ENCODE measurements around the gene SCPEP1.

The SCPEP1 gene

DNA sequence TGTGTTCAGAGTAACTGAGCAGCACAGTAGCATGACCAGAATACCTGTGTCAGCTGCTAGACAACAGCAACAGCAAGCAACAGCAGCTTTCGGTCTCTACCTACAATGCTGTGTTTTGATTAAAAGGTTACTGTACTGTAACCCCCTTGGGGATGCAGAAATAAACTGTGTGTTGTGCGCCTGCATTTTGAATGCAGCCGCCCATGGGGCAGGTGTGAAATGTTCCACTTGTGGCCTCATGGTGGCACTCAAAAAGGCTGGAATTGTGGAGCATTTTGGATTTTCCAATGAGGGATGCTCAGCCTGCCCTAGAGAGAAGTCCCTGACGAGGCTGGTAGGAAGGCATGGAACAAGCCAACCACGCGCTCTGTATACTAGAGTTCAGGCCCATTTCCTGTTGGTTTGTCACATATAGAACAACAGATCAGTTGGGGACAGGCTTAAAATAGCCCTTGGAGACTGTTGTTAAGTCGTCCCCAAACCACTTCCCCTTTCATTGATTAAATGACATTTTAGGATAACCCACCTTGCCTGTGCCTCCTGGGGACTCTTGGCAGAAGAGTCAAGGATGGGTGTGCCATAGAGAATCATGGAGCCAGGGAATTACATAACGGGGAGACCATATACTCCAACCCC lies 27.1 kb downstream of the SCPEP1 start:
- no peak for DNase-seq

DNA sequence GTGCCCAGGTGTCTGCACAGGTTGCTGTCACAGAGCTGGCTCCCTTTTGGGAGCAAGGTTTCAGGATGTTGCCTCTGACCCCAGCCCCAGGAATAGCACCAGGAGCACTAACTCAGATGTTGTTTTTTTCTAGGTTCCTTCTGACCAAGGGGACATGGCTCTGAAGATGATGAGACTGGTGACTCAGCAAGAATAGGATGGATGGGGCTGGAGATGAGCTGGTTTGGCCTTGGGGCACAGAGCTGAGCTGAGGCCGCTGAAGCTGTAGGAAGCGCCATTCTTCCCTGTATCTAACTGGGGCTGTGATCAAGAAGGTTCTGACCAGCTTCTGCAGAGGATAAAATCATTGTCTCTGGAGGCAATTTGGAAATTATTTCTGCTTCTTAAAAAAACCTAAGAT lies 28.1 kb downstream of the SCPEP1 start:
- DNase-seq, result no peak

- DNase-seq, result no peak
Measured at GRCh38 chr17:57008958-57009357, 31.0 kb downstream of the SCPEP1 start.

DNA sequence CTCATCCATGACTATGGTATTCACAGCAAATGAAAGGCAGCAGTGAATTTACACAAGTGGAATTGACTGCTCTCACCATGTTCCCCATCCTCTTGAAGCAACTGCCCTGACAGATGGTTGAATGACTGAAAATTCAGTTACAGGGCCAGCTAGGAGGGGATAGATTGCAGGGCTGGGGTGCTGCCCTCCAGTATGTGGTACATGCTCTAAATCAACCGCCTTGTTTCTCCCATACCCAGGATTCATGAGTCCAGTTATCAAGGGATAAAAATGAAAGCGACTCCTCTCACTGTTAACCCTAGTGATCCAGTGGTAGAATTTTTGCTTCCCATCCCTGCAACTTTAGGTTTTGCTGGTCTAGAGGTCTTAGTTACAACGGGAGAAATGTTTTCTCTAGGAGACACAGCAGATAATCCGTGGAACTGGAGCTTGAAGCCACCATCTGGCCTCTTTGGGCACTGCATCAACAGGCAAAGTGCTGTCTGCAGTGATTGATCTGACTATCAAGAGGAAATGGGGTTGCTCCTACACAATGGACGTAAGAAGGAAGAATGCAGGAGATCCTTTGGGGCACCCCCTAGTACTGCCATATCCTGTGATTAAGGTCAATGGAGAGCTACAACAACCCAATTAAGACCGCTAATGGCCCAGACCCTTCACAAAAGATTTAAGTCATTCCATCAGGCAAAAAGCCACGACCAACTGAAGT lies 32.0 kb downstream of the SCPEP1 start:
- no peak for DNase-seq

- no peak for DNase-seq
Measured at GRCh38 chr17:57010487-57010886, 32.6 kb downstream of the SCPEP1 start.

GRCh38 chr17:57011491-57012015 lies 33.6 kb downstream of the SCPEP1 start:
- no peak for DNase-seq

DNA sequence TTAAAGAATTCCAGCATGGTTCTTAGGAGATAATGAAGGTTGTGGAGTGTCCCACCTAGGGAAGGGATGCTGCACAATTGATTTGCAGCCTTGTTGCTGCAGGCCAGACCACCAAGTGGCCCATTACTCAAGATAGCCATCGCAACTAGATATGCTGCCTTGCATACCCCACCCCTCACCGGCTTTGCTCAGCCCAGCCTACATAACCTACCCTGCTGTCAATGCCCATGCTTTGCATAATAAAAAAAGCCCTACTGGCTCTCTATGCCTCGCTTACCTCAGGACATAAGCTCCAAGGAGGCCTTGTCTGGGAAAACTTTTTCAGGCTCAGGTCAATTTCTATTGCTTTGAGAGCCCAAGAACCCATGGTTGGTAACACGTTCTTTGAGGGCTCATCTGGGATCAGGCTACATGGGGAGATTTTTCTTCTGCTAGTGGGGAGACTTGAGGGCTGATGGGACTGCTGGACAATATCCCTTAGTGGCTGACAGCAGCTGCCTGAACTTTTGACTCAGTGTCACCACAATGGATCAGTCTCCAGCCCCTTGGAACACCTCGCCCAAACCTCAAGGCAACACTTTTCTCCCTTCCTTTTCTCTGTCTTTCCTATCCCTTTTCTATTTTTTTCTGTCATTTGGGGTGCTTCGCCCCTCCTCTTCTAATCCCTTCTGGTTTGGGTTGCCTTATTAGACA lies 38.3 kb downstream of the SCPEP1 start:
- DNase-seq, result no peak

- no peak for DNase-seq
Measured at GRCh38 chr17:57016764-57017116, 38.8 kb downstream of the SCPEP1 start.

DNA sequence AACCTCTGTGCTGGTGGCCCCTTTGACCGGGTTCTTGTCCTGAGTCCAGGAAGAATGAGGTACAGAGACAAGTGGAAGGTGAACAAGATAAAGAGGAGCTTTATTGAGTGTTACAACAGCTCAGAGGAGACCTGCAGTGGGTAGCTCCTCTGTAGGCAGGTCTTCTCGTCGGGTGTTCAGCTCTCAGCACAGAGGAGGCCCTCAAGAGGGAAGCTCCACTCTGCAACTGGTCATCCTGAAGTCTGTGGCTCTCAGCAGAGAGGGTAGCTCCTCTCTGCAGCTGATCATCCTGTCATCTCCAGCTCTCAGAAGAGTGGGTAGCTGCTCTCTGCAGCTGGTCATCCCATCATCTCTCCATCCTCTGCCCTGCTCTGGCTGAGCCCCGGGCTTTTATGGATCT lies 39.7 kb downstream of the SCPEP1 start:
- DNase-seq, result no peak

- DNase-seq, result no peak
Measured at GRCh38 chr17:57020208-57020607, 42.3 kb downstream of the SCPEP1 start.

DNA sequence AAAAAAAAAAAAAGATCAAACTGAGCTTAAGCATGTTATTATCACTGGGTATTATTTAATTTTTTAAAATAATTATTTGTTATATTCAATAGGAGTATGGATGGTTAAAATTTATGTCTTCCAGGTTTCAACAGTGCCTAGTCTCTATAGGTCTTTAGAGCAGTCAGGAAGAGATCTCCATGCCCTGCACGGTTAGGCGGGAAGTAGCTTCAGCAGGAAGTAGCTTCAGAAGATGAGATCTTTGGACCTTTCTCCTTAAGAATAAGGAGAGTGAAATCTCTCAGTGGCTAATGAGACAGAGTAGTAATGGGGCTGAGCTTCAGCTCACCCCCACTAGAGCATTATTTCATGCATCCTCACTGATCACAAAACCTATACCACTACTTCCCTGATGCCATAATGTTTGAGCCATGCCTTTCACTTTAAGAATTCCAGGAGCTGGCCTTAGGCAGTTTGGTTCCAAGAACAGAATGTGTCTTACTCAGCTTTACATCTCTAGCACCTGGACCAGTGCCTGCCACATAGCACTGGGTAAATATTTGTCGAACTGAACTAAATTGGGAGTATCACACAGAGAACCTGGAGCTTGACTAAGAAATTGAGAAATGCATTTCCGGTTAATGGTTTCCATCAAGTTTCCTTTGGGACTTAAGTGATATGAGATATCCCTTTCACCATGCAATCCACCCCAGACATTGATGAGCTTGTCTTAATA lies 43.5 kb downstream of the SCPEP1 start:
- DNase-seq, result no peak

DNA sequence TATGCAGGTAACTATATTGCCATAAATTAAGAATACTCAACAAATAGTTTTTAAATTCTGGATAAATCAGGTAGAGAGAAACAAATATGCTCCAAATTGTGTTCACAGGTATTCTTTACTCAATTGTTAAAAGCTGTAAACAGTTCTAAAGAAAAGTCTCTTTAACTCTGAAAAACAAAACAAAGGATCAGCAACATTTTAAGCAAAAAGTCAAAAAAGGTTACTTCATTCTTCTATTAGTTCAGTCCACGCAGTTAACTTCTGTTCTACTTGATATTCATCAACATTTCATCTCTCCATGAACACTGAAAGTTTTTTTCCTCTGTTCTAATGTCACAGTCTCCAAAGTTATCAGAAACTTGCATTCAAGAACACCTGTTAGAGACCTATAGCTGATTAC lies 47.9 kb downstream of the SCPEP1 start:
- no peak for DNase-seq

DNA sequence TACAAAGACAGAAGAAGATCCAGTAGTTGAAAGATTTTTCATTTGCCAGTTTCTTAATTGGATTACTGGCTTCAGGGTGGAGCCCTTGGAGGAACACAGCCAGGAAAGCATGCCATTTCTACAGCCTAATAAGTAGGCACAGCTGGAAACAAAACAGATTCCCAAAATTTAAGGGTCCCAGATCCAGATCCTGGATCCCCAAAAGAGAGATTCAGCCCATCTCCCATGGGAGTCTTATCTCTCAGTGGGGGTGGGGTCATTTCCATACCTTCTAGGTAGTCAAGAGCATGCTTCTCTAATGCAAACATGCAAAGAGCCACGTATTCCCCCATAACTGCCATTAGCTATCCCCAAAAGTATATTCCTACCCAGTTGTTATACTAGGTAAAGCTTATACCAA lies 49.9 kb downstream of the SCPEP1 start:
- DNase-seq, result no peak

GRCh38 chr17:57032343-57032742 lies 54.4 kb downstream of the SCPEP1 start:
- DNase-seq, result peak; percentile 58

DNA sequence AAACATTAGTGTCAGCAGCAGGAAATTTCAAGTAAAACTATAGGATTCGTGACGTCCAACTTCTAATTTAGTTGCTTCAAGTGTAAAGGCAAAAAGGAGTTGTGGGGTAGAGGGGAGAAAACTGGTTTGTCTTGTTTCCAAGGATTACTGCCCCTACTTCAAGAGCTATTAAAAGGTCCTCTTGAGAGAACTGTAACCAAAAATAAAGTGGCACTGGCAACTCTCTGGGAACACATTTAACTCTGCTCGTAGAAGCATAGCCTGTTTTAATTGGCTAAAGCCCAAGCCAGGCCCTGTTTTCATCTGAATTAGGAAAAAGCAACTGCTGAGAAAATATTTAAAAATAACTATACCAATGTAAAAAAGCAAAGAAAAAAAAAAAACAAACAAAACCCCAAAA lies 55.4 kb downstream of the SCPEP1 start:
- peak; percentile 91 for DNase-seq

DNA sequence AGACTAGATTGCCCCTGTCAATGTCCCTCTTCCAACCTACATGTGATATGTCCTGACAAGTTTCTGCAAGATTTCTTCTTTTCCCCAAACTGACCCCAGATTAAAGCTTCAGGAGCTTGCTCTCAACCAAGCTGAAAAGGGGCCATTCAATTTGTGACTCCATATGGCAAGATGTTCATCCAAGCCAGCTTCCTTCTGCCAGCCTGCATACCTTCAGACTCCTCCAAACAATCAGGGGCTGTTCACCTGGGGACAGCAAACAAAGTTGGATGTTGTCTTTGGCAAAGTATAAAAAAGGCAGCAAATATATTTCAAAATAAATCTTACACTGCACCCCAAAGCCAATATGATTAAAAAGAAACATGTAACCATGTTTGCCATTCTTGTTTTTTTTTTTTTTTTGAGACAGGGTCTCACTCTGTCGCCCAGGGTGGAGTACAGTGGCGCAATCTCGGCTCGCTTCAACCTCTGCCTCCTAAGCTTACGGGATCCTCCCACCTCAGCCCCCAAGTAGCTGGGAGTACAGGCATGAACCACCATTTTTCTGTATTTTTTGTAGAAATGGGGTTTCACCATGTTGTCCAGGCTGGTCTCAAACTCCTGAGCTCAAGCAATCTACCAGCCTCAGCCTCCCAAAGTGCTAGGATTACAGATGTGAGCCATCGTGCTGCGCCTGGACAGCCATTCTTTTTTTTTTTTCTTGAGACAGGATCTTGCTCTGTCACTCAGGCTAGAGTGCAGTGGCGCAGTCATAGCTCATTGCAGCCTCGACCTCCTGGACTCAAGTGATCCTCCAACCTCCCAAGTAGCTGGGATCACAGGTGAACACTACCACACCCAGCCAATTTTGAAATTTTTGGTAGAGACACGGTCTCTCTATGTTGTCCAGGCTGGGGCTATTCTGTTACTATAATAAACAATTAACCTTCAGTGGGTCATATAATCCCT lies 57.1 kb downstream of the SCPEP1 start:
- no peak for DNase-seq

DNA sequence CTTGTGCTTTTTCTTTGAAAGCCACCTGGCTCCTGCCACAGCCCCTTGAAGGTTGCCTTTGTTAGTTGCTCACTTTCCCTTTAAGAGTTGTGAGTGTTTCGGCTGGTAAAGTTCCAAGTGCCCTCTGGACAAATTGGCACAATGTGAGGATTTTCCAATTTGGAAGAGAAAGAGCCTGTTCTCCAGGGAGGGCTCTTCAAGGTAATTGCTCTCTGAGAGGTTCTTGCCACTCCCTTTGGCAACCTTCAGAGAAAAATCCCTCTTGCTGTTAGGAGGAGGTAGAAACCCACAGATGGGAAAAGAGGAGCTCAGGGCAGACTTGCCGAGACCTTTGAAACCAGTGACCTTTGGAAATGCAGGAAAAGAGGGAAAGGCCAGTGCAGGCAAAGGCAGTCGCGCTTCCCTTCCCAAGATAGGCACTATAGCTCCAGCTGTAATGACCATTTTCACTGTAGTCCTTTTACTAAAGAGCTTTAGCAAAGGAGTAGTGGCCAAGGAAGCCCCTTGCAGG lies 58.1 kb downstream of the SCPEP1 start:
- peak; percentile 49 for DNase-seq

GRCh38 chr17:57037411-57037810 lies 59.5 kb downstream of the SCPEP1 start:
- DNase-seq, result no peak

- DNase-seq, result no peak
Measured at GRCh38 chr17:57038486-57038885, 60.6 kb downstream of the SCPEP1 start.

DNA sequence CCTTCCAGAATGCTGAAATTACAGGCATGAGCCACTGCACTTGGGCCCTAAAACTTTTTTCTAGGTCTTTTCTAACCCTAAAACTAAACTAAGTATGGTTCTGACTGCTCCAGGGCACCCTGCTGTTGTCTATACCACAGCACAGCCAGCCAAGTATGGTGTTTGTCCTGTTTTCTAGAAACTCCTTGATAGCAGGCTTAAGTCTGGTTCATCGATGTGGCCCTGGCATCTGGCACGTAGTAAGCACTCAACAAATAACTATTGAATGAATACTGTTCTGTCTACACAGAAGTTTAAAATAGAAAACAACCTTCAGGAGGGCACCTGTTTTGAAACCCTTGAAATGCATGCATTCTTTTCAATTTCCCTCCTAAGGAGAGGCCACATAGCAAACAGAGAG lies 62.6 kb downstream of the SCPEP1 start:
- no peak for DNase-seq

- no peak for DNase-seq
Measured at GRCh38 chr17:57043276-57043675, 65.3 kb downstream of the SCPEP1 start.

All from NCI-H510A (cell line).